Measurements from ENCODE around the gene MOCS1.

DNA sequence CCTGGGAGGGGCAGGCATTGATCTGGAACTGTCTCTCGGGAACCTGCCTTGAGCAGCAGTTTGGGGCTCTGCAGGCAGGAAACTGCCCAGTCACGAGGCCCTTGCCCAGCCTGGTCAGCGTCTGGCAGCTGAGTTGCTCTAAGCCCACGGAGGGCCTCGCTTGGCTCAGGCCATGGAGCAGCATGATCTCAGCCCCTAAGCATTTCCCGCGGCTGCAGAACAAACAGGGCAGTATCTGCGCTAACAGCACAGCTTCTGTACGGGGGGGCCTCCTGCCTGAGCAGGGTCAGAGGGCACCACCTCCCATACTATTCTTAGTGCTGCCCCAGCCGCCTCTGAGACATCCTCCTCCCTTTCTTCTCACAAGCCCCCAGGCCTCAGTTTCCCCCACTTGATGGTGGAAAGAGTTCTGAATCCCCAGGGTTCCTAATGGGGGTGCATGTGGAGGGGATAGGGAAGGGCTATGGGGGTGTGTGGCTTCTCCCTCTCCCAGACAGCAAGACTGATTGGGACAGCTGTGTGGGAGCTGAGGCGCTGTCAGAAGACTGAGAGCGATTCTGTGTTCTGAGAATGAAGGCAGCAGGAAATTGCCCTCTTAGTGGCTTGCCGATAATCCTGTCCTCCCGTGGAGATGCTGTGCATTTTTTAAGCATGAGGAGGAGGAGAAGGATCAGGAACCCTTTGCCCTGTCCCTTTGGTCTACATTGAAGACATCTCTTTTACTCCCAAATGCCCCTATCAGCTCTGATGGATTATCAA, 46.4 kb downstream of the MOCS1 start:
- TF ChIP-seq POLR2A (IDR thresholded peaks at IDR 0.05): no peak
- TF ChIP-seq, protein P1, sequence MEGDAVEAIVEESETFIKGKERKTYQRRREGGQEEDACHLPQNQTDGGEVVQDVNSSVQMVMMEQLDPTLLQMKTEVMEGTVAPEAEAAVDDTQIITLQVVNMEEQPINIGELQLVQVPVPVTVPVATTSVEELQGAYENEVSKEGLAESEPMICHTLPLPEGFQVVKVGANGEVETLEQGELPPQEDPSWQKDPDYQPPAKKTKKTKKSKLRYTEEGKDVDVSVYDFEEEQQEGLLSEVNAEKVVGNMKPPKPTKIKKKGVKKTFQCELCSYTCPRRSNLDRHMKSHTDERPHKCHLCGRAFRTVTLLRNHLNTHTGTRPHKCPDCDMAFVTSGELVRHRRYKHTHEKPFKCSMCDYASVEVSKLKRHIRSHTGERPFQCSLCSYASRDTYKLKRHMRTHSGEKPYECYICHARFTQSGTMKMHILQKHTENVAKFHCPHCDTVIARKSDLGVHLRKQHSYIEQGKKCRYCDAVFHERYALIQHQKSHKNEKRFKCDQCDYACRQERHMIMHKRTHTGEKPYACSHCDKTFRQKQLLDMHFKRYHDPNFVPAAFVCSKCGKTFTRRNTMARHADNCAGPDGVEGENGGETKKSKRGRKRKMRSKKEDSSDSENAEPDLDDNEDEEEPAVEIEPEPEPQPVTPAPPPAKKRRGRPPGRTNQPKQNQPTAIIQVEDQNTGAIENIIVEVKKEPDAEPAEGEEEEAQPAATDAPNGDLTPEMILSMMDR (IDR thresholded peaks at IDR 0.05): no peak

Measured in thyroid gland (tissue), 4 donors.